ENCODE measurements around the gene MRTFA. TPM values are rescaled to one million over a fixed set of nuclear protein-coding genes. Genes with fewer than 3 reads are reported as not detected.

MRTFA gene
- total RNA-seq, 1 donor, result 44.9 TPM

DNA sequence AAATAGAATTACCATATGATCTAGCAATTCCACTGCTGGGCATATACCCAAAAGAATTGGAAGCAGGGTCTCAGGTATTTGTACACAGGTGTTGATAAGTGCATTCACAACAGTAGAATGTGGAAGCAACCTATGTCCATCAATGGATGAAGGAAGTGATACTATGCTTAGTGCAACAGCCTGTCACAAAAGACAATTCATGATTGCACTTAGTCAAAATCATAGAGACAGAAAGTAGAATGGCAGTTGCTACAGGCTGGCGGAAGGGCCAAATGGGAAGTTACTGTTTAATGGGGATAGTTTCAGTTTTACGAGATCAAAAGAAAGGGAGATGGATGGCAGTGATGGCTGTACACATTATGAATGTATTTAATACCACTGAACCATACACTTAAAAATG, 224.1 kb downstream of the MRTFA start:
- DNase-seq (ENCODE audit: low read depth), result no peak
- H3K4me3 ChIP-seq (ENCODE audit: low read depth, low read length), result no peak overlapping the region
- TF ChIP-seq, protein P1, sequence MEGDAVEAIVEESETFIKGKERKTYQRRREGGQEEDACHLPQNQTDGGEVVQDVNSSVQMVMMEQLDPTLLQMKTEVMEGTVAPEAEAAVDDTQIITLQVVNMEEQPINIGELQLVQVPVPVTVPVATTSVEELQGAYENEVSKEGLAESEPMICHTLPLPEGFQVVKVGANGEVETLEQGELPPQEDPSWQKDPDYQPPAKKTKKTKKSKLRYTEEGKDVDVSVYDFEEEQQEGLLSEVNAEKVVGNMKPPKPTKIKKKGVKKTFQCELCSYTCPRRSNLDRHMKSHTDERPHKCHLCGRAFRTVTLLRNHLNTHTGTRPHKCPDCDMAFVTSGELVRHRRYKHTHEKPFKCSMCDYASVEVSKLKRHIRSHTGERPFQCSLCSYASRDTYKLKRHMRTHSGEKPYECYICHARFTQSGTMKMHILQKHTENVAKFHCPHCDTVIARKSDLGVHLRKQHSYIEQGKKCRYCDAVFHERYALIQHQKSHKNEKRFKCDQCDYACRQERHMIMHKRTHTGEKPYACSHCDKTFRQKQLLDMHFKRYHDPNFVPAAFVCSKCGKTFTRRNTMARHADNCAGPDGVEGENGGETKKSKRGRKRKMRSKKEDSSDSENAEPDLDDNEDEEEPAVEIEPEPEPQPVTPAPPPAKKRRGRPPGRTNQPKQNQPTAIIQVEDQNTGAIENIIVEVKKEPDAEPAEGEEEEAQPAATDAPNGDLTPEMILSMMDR (IDR thresholded peaks at IDR 0.05; ENCODE audit: insufficient read depth, low read depth, low read length), result no peak

DNA sequence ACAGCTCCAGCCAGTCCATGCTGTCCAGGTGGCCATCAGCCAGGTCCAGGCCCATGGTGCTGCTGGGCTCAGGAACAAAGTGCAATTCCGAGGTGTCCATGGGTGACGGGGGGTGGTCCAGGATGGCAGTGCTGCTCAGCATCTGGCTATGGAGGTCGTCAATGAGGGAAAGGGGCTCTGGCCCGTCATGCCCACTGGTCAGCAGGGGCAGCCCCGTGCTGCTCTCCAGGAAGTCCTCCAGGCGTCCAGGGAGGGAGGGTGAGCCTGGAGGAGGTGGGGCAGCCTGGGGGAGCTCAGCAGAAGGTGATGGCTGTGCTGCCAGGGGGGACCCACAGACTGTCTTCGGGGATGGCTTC, 225.0 kb downstream of the MRTFA start:
- DNase-seq (ENCODE audit: low read depth), result no peak
- TF ChIP-seq, protein P1 (IDR thresholded peaks at IDR 0.05; ENCODE audit: insufficient read depth, low read depth, low read length), result no peak
- H3K4me3 ChIP-seq (ENCODE audit: low read depth, low read length), result no peak overlapping the region

DNA sequence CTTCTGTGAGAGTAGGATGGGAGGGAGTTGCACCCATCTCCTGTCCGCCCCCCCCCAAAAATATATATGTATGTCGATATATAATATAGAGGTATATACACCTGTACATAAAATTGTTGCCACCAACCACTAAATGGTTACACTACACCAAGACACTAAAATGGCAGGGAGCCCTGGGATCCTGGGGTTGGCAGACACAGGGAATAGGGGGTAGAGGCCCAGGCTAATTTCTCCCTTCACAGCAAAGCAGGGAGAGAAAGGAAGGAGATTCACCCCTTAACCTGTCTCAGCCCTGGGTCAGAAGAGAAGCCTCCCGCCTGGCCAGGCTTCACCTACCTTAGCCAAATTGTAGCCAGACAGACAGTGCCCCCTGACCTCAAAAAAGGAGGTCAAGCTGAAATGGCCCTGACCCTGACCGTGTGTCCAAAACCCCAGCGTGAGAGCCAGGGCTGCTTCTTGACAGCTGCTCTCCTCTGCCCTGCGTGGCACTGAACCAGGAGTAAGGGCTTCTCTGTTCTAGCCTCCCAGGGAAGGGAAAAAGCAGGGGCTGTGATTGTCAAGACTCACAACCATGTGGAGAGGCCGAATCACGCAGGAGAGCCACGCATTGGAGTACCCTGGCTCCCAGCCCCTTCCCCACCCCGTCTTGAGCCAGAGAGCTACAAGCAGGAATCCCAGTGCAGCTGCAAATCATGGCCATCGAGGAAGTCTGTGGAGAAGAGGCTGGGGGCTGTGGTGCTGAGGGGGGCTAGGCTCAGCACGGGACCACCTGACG, 225.6 kb downstream of the MRTFA start:
- TF ChIP-seq, protein P1 (IDR thresholded peaks at IDR 0.05; ENCODE audit: insufficient read depth, low read depth, low read length), result no peak
- no peak overlapping the region for H3K4me3 ChIP-seq (ENCODE audit: low read depth, low read length)

GRCh38 chr22:40410272-40410671, 226.2 kb downstream of the MRTFA start:
- H3K4me3 ChIP-seq (ENCODE audit: low read depth, low read length), result no peak overlapping the region
- DNase-seq (ENCODE audit: low read depth), result no peak
- TF ChIP-seq, protein P1 (IDR thresholded peaks at IDR 0.05; ENCODE audit: insufficient read depth, low read depth, low read length), result no peak

More for the DNA sequence above, 225.6 kb downstream of the MRTFA start:
- no peak for DNase-seq (ENCODE audit: low read depth)

GRCh38 chr22:40409613-40410113, 226.9 kb downstream of the MRTFA start:
- H3K4me3 ChIP-seq (ENCODE audit: low read depth, low read length), result no peak overlapping the region
- TF ChIP-seq, protein P1 (IDR thresholded peaks at IDR 0.05; ENCODE audit: insufficient read depth, low read depth, low read length), result no peak
- DNase-seq (ENCODE audit: low read depth), result no peak

GRCh38 chr22:40408718-40409612, 227.6 kb downstream of the MRTFA start:
- TF ChIP-seq, protein P1 (IDR thresholded peaks at IDR 0.05; ENCODE audit: insufficient read depth, low read depth, low read length), result no peak
- no peak overlapping the region for H3K4me3 ChIP-seq (ENCODE audit: low read depth, low read length)
- no peak for DNase-seq (ENCODE audit: low read depth)

Measured in fibroblast of villous mesenchyme (primary cell).